GM18507 (cell line): ENCODE measurements around the gene PRSS2.

Source experiments
- DNase-seq: peaks from one replicate; pipeline ENCODE4 v3.0.0; 2011; ENCODE audit warnings: low read depth; ENCODE audit not compliant: insufficient read length; ENCODE audit errors: extremely low spot score
- FAIRE-seq: peaks from 2 replicates; lab custom pipeline; 2011; peaks lifted over from hg19 to GRCh38; lab: Jason Lieb, UNC

Gene PRSS2

DNA sequence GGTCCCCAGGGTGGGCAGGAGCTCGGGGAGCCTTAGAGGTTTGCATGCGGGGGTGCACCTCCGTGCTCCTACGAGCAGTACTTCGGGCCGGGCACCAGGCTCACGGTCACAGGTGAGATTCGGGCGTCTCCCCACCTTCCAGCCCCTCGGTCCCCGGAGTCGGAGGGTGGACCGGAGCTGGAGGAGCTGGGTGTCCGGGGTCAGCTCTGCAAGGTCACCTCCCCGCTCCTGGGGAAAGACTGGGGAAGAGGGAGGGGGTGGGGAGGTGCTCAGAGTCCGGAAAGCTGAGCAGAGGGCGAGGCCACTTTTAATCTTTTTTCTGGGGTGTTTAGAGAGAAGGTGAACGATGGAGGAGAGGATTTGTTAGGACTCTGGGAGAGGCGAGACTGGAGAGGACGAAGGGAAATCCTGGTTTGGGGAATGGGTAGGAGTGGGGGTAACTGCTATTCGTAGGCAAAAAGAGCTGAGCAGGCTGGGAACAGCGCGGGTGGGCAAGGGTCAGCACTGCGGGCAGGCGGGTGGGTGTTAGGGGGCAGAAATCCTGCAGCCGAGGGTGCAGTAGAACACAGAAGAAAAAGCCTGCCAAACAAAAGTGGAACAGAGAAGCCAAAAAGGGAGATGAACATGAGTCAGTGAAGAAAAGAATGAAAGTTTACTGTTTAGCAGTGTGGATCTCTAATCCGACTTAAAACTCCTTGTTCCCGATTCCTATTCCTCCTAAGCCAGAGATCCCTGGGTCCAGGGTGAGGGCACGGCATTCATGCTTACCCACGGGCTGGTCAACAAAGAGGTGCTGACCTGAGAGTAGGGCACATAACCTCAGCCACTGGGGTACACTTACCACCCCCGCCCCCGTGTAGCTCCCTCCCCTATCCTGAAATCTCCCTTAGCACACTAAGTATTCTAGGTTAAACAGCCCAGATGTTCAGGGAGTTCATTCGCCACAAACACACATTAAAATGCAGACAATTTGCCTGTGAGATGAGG lies 26.9 kb downstream of the PRSS2 start:
- DNase-seq: no peak
- no peak for FAIRE-seq

DNA sequence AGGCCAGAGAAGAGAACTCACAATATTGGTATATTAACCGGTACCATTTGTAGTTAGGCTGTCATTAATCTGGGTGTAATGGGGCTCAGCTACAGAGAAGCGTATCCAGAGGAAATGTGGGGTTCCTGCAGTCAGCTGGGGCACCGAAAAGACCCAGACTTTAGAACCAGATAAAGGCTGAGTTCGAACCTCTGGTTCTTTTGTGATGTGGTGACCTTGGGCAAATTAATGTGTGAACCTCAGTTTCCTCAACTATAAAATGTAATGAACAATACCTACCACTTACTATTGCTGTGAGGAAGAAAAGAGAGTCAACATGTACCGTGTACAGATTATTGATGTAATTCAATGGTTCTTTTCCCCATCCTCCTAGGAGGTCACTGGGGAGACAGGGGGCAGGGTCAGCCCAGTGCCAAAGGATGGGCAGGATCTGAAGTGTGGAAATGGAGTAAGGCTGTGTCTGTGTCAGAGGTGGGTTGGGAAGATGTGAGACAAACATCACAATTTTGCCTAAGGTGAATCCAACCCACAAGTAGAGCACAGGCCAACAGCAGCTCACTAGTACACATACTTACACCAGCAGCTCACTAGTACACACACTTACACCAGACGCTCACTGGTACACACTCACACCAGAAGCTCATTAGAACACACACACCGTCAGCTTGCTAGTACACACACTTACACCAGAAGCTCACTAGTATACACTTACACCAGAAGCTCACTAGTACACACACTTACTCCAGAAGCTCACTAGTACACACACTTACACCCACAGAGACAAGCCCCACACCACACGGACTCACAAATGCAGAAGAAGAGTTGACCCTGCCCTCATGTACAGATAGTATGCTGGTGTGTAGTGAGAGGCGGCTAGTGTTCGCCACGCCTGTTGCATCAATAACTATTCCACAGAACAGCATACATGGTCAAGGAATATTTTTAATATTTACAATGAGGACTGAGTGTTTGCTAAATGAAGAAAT lies 28.0 kb downstream of the PRSS2 start:
- no peak for DNase-seq
- no peak for FAIRE-seq

DNA sequence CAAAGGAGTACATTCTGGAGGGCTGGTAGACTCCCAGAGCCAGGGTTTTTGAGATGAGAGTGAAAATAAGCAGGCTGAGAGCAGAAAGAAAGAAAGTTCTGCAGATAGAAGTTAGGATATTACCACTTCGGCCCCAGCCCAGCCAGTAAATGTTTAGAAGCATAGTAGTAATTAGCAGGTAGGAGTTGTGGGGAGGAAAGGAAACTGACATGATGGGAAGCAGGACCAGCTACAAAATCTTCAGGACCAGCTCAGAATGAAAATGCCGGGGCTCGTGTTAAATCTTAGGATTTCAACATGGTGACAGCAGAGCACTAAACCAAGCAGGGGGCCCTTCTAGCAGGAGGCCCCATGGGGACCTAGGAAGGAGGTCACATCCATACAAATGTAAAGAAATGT lies 28.7 kb downstream of the PRSS2 start:
- FAIRE-seq (no peak), DNase-seq (no peak)

DNA sequence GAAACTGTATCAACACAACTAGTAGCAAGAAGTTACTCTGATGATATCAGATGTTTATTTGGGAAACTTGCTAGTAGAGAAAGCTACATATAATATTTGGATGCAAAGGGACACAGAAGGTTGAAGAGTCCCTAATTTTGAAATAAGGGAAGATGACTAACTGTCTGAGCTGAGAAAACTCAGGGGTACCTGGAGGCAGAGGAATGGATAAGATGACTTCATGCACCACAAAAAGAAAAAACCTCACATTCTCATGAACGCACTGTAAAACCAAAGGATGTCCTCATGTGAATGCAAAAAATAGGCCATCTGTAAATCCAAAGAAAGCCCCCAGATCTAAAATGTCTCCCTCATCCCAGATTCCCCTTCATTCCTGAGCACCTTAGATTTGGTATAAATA lies 29.3 kb downstream of the PRSS2 start:
- FAIRE-seq (no peak), DNase-seq (no peak)

DNA sequence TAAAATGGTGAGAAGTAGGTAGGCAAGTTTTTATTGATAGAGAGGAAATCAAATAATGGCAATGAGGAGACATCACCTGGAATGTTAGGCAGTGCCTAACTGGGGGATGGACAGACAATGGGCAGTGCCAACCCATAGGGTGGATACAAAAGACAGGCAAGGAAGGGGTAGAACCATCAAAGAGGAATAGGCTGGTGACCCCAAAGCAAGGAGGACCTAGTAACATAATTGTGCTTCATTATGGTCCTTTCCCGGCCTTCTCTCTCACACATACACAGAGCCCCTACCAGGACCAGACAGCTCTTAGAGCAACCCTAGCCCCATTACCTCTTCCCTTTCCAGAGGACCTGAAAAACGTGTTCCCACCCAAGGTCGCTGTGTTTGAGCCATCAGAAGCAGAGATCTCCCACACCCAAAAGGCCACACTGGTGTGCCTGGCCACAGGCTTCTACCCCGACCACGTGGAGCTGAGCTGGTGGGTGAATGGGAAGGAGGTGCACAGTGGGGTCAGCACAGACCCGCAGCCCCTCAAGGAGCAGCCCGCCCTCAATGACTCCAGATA lies 30.0 kb downstream of the PRSS2 start:
- FAIRE-seq: no peak
- DNase-seq: no peak

DNA sequence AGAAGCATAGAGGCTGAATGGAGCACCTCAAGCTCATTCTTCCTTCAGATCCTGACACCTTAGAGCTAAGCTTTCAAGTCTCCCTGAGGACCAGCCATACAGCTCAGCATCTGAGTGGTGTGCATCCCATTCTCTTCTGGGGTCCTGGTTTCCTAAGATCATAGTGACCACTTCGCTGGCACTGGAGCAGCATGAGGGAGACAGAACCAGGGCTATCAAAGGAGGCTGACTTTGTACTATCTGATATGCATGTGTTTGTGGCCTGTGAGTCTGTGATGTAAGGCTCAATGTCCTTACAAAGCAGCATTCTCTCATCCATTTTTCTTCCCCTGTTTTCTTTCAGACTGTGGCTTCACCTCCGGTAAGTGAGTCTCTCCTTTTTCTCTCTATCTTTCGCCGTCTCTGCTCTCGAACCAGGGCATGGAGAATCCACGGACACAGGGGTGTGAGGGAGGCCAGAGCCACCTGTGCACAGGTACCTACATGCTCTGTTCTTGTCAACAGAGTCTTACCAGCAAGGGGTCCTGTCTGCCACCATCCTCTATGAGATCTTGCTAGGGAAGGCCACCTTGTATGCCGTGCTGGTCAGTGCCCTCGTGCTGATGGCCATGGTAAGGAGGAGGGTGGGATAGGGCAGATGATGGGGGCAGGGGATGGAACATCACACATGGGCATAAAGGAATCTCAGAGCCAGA lies 31.0 kb downstream of the PRSS2 start:
- DNase-seq (no peak), FAIRE-seq (no peak)

DNA sequence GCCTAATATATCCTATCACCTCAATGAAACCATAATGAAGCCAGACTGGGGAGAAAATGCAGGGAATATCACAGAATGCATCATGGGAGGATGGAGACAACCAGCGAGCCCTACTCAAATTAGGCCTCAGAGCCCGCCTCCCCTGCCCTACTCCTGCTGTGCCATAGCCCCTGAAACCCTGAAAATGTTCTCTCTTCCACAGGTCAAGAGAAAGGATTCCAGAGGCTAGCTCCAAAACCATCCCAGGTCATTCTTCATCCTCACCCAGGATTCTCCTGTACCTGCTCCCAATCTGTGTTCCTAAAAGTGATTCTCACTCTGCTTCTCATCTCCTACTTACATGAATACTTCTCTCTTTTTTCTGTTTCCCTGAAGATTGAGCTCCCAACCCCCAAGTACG lies 31.5 kb downstream of the PRSS2 start:
- FAIRE-seq (no peak), DNase-seq (no peak)

DNA sequence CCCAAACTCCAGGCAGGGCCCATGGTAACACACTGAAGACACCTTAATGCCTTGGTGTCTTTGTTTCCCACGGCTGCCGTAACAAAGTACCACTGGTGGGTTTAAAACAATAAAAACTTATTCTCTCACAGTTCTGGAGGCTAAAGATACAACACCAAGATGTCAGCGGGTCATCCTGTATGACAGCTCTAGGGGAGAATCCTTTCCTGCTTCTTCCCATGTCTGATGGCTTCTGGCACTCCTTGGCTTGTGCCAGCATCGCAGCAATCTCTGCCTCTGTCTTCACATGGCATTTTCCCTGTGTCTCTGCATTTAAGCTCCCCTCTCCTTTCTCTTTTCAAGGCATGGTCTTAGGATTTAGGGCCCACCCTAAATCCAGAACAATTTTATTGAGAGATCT lies 33.1 kb downstream of the PRSS2 start:
- no peak for DNase-seq
- FAIRE-seq: no peak

DNA sequence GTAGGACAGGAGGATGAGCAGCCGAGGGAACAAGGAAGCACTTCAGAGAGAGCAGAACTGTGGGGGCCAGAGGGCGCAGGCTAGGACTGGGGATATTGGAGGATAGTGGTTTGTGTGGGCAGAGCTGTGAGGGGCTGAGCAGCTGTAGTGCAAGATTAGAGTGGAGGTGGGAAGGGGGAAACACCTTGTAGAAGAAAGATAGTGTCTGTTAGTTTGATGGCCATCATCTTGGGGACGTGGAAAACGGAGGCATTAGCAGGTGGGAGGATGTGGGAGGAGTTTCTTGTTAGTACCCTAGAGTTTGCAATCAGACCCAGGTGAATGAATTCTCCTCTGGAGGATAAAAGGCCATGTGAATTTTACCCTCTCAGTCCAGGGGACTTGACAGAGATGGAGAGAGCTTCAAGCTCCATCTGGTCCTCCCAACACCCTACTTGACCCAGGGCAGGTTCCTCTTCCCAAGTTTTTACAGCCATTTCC lies 34.0 kb downstream of the PRSS2 start:
- DNase-seq (no peak), FAIRE-seq (no peak)

DNA sequence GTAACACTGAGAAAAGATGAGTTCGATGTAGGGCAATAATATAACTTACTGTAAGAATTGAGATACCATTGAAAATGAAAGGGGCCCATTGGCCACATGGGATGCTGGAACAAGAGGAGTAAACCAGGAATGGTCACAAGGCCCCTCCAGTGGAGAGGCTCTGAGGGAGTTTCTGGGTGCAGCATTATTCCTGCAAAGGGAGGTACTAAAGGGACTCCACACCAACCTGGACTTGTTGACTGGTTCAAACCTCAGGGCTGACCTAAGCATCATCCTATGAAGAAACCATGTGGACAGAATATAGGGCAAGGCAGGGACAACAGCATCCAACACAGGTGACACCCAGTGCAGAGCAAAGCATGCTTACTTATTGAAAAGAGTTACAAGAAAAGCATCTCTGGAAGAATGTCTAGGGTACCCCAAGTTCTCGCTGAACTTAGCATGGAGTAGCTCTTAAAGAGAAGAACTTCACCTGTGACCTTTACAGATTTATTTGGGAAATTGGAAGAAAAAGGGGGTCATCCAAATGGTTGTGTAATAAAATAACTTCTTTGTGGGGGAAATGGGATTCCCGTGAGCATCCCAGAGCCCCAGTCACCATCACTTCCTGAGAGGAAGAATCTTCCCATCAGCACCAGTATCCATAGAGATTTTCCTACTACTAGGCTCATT lies 34.7 kb downstream of the PRSS2 start:
- FAIRE-seq: no peak
- no peak for DNase-seq

DNA sequence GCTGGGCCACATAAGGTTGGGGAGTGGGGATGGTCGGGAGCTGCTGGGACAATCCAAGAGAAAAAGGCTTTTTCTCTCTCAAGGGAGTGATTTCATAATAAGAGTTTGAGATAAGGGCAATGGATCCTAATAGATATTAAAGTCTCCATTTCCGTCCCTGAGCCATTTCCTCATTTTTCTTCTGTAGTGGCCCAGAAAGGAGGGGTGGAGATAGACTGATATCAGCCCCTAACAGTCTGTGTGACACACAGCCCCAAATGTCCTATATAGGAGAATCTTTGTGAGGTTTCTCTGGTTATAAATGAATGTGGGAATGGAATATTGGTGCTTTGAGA lies 35.2 kb downstream of the PRSS2 start:
- FAIRE-seq (no peak), DNase-seq (no peak)

DNA sequence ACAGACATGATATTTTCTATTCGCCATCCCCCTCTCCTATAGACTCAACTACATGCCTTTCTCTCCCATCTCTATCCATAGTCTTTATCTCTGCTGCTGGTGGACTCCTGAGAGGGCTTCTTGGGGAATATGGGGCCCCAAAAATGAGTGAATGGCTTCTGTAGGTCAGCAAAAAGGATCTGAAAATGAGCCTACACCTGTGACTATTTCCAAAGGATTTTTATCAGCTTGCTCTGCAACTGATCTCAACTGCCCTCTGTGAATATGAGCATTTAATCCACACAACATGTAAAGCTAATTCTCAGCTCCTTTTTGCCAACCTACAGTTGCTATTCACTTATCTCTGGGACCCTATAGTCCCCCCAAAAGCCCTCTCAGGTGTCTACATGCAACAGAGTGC lies 36.2 kb downstream of the PRSS2 start:
- DNase-seq (no peak), FAIRE-seq (no peak)

DNA sequence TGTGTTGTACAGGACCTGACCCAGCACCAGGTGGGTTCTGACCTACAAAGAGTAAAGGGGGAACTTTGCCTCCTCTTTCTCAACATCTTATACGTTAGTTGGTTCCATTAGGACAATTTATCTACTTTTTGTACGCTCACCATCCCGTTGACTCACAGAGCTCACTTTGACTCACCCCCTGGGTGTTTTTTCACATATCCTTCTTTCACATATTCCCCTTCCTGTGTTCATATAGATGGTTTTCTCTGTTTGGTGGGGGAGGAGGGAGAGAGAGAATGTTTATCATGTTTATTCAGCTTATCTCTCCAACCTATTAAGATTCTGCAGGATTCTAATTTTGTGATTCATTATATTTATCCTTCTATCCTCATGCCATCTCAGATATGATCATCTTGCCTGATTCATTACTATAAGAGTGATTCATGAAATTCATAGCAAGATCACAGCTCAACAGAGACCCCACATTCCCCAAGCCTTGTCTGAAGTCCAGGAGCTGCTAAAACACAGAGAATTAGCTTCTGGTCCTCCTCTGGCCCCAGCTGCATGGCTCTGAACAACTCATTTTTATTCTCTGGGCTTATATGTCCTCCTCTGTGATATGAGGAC lies 37.2 kb downstream of the PRSS2 start:
- FAIRE-seq: peak; percentile 82
- no peak for DNase-seq

DNA sequence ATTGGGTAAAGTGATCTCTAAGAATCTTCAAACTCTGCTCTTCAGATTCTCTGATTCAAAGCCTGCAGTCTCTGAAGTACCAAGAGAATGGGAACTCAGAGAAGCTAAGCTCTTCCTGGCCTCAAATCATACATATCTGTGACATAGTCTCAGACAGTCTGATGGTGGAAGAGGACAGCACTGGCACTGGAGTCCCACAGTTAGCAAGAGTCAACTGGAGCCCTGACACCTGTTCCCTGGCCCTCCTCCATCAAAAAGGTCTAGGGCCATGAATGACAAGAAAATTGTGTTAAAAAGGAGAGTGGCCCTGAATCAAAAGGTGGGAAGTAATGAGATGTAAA lies 37.7 kb downstream of the PRSS2 start:
- no peak for FAIRE-seq
- no peak for DNase-seq

DNA sequence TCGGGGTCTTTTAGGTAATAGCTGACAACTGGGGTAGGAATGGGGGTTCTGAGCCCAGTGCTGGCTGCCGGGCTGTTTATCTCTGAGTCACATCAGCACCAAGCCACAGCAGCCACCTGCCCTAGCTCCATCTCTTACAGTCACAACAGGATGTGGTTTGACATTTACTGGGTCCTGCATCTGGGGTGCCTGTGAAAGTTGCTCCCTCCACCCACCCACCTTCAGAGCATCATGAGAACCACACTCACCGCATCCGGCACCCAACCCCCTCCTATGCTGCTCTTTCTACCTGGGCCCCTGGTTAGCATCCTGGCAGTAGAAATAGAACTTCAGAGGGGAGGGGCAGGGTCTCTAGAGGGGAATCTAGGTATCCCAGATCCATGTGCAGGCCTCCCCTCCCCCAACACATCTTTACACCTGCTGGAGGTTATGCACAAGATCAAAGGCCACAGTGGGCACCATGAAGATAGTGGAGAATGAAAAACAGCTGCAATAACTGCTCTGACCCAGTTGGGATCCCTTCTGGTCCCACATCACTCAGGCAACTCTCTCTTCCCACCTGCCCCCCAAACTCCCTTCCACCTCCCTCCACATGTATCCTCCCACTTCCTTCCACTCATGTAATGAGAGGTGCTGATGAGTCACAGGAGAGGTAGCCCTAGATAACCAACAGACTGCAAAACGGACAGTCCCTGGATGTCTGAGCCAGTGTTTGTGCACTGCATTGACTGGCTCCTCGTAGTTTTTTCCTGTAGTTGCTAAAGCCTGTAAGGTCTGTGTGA lies 38.2 kb downstream of the PRSS2 start:
- FAIRE-seq (peak; percentile 98), DNase-seq (peak; percentile 65)

DNA sequence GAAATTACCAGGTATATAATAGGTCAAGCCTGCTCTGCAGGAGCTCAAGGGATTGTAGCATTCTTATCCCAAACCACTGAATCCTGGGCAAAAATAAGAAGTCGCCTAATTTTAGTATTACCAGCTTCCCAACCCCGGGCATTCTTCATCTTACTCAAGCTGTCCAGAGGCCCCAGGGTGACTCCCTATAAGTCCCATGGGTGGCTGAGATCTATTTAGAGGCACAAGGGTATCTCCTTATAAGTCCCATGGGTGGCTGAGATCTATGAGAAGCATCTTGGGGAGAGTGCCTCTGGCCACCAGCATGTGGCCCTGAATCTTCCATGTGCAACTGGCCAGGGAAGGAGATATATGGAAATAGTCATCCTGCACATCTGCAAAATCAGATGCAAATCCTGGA lies 38.9 kb downstream of the PRSS2 start:
- FAIRE-seq: no peak
- DNase-seq: no peak

DNA sequence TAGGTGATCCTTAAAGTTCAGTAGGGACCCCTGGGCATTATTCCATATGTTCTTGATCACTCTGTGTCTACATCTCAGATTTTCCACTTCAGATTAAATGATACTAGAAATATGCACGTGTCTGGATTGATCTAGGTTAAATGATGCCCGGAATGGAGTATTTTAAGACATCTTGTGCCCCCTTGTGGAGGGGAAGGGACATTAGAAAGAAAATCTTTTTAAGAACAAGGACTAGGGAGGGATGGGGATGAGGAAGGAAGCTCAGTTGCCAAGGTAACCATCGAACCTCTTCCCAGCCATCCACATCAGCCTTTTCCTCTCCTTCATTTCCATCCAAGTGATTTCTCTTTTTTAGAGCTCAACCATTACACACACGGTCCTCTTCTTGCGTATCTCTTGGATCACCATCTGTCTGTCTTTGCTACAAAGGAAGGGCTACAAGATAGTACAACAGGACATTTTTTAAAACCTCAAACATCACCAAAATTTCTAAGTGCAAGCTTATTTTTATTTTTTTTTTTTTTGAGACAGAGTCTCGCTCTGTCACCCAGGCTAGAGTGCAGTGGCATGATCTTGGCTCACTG lies 40.5 kb downstream of the PRSS2 start:
- FAIRE-seq (peak; percentile 89), DNase-seq (no peak)
